ENCODE results near the gene SH3PXD2A.
"Not testable (repeated sequence)": the region's sequence is repeated elsewhere in the genome, so short reads cannot be mapped to it uniquely, and the experiment has no call there.

SH3PXD2A gene

GRCh38 chr10:103747193-103747865, 108.0 kb downstream of the SH3PXD2A start:
- DNase-seq (ENCODE audit: low read depth in 2 of 2) = no peak

DNA sequence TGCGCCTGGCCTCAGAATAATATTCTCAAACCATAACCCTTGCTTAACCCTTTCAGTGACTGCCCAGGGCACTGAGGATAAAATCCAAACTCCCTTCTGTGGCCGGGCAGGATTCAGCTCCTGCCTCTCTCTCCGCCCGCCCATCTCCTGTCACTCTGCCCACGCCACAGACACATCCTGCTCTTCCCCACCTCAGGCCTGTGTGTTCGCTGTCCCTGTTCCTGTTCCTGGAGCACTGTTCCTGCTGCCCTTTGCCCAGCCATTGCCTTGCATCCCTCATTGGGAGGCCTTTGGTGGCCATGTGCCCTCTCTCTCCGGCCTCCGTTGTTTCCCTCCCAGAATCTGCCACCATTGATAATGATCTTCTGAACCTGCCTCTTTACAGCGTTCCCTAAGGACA, 108.8 kb downstream of the SH3PXD2A start:
- no peak for DNase-seq (ENCODE audit: low read depth in 2 of 2)

DNA sequence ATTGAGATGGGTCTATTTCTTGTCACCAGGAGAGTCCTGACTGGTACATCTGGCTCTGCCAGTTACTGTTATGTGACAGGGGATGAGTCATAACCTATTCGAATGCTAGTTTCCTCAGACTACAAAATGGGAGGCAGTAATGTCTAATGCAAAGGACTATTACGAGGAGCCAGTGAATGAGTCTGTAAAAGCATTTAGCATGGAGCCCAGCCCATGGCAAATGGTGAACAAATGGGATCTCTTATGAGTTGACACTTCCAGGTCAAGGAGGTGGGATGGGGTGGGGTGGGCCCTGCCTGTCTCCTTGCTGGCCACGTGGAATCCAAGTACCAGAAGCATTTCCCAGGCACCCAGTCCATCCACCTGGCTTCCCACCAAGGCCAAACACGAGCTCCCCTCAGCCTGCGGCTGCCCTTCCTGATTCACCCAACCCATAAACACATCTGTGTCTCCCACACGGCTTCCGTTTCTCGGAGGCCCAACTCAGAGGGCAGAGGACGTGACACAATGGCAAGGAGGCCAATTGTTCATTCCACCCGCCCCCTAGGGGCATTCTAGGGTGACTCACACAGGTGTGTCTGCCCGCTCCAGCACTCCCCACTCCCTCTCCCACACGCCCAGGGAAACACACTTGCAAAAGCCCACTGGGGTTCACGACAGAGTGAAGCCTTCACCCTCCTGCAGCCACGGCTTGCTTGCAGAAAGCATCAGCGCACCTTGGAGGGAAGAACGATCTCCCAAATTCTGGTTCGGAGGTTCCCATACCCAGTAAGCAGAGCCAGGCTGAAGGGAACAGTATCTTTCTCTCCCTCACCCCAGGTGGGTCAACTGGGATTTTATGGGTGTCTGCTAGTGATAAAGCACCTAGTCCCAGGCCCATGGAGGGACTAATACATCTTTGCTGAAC, 109.8 kb downstream of the SH3PXD2A start:
- DNase-seq (ENCODE audit: low read depth in 2 of 2) = peak; percentile 55 to 59

GRCh38 chr10:103742824-103743223, 112.6 kb downstream of the SH3PXD2A start:
- DNase-seq (ENCODE audit: low read depth in 2 of 2) = no peak

GRCh38 chr10:103740611-103741010, 114.8 kb downstream of the SH3PXD2A start:
- DNase-seq (ENCODE audit: low read depth in 2 of 2) = no peak

DNA sequence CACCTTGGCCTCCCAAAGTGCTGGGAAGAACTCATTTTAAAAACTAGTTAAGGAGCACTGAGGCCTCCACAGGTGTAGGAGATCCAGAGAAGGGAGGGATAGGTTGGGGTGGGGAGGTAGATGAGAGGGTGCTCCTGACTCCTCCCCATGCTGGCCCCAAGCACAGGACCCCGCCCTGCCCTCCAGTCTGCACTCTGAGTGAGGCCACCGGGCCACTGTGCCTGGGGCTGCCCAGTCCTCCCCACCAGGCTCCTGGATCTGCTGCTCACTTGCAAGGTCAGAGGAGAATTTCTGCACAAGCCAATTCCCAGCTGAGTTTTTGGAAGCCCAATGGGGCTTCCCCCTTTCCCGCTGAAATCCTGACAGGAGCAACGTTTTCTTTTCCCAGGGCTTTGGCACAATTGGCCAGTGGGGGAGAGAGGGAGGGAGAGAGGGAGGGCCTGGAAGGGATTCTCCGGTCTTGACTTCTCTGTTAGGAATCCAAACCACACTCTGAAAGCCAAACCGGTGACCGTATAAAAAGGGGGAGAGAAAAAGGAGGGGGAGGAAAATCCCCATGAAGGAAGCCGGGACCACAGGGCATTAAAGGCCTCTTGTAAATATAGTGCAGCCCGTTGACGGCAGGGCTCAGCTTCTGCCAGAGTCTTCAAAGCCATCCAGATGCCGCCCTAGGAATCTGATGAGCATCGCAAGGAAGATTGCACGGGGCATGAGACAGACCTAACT, 116.2 kb downstream of the SH3PXD2A start:
- no peak for DNase-seq (ENCODE audit: low read depth in 2 of 2)

GRCh38 chr10:103737735-103738367, 117.5 kb downstream of the SH3PXD2A start:
- DNase-seq (ENCODE audit: low read depth in 2 of 2) = no peak

DNA sequence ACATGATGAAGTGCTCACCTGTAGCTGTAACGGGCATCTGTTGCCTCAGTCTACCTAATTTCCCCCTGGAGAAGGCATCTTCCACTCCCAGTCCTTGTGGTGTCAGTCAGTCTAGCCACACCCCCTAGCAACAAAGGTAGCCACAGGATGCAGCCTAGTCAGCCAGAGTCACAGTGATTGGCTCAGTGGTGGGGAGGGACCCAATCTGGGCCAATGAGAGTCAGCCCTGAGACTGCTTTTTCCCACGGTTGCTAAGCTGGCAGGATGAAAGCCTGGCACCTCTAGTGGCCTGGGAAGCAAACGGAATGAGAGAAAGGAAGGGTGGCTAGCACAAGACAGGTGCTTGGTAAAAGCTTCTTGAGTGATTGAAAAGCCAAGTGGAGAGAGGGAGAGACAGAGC, 118.6 kb downstream of the SH3PXD2A start:
- DNase-seq (ENCODE audit: low read depth in 2 of 2) = no peak

GRCh38 chr10:103736044-103736443, 119.3 kb downstream of the SH3PXD2A start:
- DNase-seq (ENCODE audit: low read depth in 2 of 2) = no peak

DNA sequence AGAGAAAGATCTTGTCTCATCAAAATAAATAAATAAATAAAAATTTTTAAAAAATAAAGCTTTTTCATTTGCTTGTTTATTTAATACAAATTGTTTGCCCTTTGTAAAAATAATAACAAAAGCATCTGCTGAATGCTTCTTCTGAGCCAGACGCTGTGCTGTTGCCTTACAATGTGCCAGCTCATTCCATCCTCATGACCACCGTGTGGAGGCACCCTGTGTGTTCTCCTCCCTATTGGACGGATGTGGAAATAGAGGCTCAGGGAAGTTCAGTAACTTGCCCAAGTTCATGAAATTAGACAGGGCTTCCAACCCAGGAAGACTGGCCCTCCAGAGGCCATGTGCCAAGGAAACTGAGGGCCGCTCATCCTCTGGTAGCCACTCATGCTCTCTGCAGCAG, 120.6 kb downstream of the SH3PXD2A start:
- no peak for DNase-seq (ENCODE audit: low read depth in 2 of 2)

DNA sequence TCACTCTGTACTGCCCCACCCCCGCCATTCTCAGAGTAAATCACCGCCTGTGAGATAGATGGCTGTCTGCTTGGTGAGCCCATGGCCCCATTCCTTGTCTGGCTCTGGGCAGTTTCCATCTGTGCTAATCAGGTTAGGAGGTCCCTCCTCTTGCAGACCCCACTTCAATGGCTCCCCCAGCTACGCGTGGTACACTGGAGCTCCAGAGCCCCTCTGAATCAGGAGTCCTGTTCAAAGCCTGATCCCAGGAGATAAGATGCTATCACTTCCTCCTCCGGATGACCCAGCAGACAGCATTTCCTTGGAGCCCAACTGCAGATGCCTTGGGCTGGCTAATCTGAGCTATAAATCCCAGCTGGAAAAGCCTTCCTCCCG, 122.3 kb downstream of the SH3PXD2A start:
- no peak for DNase-seq (ENCODE audit: low read depth in 2 of 2)

GRCh38 chr10:103732339-103733044, 122.9 kb downstream of the SH3PXD2A start:
- no peak for DNase-seq (ENCODE audit: low read depth in 2 of 2)

- DNase-seq (ENCODE audit: low read depth in 2 of 2) = no peak
Measured at GRCh38 chr10:103731609-103732270, 123.6 kb downstream of the SH3PXD2A start.

DNA sequence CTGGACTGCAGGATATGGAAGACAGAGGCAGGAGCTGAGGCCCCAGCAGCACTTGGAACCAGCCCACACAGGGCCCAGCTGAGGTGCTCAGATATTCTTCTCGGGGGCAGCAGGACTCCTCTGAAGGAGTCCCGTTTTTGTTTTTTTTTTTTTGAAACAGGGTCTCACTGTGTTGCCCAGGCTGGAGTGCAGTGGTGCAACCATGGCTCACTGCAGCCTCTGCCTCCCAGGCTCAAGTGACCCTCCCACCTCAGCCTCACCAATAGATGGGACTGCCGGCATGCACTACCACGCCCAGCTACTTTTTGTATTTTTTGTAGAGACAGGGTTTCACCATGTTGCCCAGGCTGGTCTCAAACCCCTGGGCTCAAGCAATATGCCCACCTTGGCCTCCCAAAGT, 124.3 kb downstream of the SH3PXD2A start:
- not testable (repeated sequence) for DNase-seq (ENCODE audit: low read depth in 2 of 2)

DNA sequence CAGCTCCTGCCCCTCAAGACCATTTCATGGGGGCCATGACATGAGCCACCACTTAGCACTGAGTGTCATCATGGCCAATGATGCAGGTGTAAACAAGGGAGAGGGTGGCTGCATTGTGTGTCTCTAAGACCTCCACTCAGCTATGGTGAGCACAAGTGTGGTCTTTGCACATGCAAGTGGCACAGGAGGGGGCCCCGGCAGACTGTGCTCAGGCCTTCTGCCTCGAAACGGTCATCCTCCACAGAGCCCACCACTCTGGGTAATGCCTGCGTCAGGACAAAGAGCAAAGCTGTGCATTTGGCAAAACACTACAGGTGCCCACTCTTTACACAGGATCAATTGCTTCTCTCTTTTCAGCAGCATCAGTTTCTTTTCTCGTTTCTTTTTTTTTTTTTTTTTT, 125.5 kb downstream of the SH3PXD2A start:
- no peak for DNase-seq (ENCODE audit: low read depth in 2 of 2)

DNA sequence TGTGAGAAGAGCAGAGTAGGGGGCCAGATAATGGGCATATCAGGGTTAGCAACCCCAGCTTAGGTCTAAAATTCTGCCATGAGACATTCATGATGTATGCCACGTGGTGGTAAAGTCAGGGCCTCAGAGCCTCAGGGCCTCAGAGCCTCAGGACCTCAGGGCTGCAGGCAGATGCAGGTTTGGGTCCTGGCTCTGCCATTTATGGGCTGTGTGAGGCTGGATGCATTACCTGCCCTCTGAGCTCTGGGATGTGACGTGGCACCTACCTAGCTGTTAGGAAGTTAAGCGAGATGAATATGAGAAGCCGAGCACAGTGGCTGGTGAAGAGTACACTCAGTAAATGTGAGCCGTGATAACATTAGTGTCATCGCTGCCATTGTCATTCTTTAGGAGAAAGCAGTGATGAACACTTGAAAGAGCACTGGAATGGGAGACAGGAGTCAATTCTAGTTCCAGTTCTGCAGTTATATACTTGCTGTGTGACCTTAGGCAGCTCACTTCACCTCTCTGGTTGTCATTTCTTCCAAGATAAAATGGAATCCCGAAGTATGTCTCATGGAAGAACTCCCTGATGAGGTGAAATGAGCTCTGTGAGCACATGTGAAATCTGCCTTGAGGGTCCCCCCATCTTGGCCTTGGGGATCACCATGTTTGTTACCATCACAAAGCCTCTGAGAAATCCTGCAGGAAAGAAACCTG, 127.2 kb downstream of the SH3PXD2A start:
- DNase-seq (ENCODE audit: low read depth in 2 of 2) = no peak

GRCh38 chr10:103727546-103727963, 127.8 kb downstream of the SH3PXD2A start:
- DNase-seq (ENCODE audit: low read depth in 2 of 2) = no peak

DNA sequence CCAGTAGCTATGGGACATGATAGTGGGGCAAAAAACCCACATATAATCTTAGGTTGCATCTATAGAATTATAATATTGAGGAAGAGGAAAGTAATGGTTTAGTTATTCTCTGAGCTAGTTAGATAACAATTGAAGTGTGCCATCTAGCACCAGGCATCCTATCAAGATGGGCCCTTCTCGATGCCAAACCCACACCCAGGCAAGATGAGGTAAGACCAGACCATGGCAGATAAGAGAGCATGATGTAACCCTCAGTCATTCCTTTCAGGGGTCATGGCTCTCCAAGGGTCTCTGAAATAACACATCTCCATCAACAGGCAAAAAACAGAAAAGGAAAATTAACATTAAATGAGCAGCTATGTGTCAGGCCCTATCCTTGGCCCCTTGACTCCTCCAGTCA, 128.7 kb downstream of the SH3PXD2A start:
- no peak for DNase-seq (ENCODE audit: low read depth in 2 of 2)

DNA sequence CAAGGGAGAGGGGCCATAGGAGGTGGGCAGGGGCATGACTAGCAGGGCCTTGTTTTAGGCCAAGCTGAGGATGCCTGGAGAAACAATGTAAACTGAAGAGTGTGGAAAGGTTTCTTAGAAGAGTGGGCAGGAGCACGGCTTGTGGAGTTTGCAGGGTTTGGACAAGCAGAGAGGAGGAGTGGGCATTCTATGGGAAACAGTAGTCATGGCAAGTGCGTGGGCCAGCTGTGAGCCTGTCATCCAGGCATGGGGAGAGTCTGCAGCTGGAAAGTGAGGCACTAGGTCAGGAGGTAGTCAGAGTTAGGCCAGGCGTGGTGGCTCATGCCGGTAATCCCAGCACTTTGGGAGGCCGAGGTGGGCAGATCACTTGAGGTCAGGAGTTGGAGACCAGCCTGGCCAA, 130.1 kb downstream of the SH3PXD2A start:
- no peak for DNase-seq (ENCODE audit: low read depth in 2 of 2)

- DNase-seq (ENCODE audit: low read depth in 2 of 2) = no peak
Measured at GRCh38 chr10:103724771-103725170, 130.6 kb downstream of the SH3PXD2A start.
